Ovary (tissue), 9 donors: ENCODE measurements around the gene BDKRB1. TPM values are rescaled to one million over a fixed set of nuclear protein-coding genes. Genes with fewer than 3 reads are reported as not detected.

Experiments
- DNase-seq, 5 donors: peaks; one replicate each; pipeline ENCODE4 v3.0.0-alpha.2; 2019 to 2020
- H3K27ac ChIP-seq, 2 donors: fragments of 200-600 bp; one replicate each; pipeline versions ENCODE4 v1.5.1 to v1.8.0; 2019 to 2022
- H3K27me3 ChIP-seq: fragments of 200-600 bp; one replicate; pipeline ENCODE4 v1.8.0; 2022
- H3K36me3 ChIP-seq: fragments of 200-600 bp; sonication (generic); one replicate; pipeline ENCODE4 v1.5.1; 2019
- H3K4me1 ChIP-seq: one replicate; pipeline ENCODE4 v1.8.1; 2013; ENCODE audit warnings: mild to moderate bottlenecking, moderate library complexity; ENCODE audit not compliant: insufficient read depth
- H3K4me3 ChIP-seq: fragments of 200-600 bp; sonication (generic); one replicate; pipeline ENCODE4 v1.5.1; 2017
- H3K9me3 ChIP-seq, 2 donors: fragments of 200-600 bp in 1 of 2; sonication (generic) in 1 of 2; one replicate each; pipeline versions ENCODE4 v1.5.1 to v1.8.1; 2013 to 2019; ENCODE audit warnings: mild to moderate bottlenecking in 1 of 2, moderate library complexity in 1 of 2
- EP300 ChIP-seq: sonication (generic); formaldehyde crosslinking; IDR thresholded peaks from one replicate; pipeline ENCODE4 v1.6.1; 2017; ENCODE audit warnings: antibody characterized with exemption
- POLR2A ChIP-seq: fragments of 450-650 bp; IDR thresholded peaks from one replicate; pipeline ENCODE4 v1.6.1; 2017; ENCODE audit warnings: antibody characterized with exemption, mild to moderate bottlenecking, moderate library complexity
- WGBS, 3 donors: extraction: QIAGEN DNeasy Blood & Tissue Kit in 1 of 3; methylation state at CpG; one replicate each; pipeline versions ENCODE4 v1.1.5 to v1.1.7; 2013 to 2017; 5-methylcytosine and 5-hydroxymethylcytosine counted together
- intact Hi-C, 4 donors: fragments of 100-400 bp; cut with DNase I; formaldehyde crosslinking; loops; one replicate each; pipeline versions ENCODE4 v1.11.0 to v1.15.1; 2022 to 2023
- polyA plus RNA-seq, 2 donors: library from polyadenylated mRNA; stranded (reverse); fragments of 200-250 nt in 1 of 2; fragments of 350-450 nt in 1 of 2; fragmentation: Illumina TruSeq in 1 of 2; extraction: RNeasy Lipid Tissue Mini Kit (QIAGEN cat#74804) in 1 of 2; gene quantifications; one replicate each; pipeline ENCODE4 v1.2.3, GENCODE V29; 2013 to 2014
- total RNA-seq, 7 donors: library from RNA; depleted of rRNA in 2 of 7; stranded (reverse); fragments of >200 nt in 2 of 7; fragmentation: NEBNext Ultra II Directional in 3 of 7; extraction: Animal tissue kit (Norgen Biotek cat#: 25700) in 3 of 7; gene quantifications; one replicate each; pipeline versions ENCODE4 v1.1.0 to v1.2.4, GENCODE V29; 2016 to 2023
- TF ChIP-seq, protein P1 (sequence below), 3 donors: fragments of 450-650 bp in 2 of 3; fragments of 200-600 bp in 1 of 3; IDR thresholded peaks; one replicate each; pipeline versions ENCODE4 v1.5.1 to v1.8.0; 2016 to 2022; ENCODE audit warnings: antibody characterized with exemption in 3 of 3, mild to moderate bottlenecking in 1 of 3
- donor health status: DM: no; HTN: no; CAD: no; lungs with moderate emphysema.
- donor health status: DM: no; HTN: no; CAD: no.
- donor health status: Bipolar disorder and iron deficiency.
- donor health status: DM: yes; HTN: yes; CAD: no.
- donor health status: DM: no; HTN: no; CAD: no.
- donor health status: DM: yes; HTN: yes; CAD: no.

BDKRB1 gene
- total and polyA plus RNA-seq, 9 donors = 0.30 to 5.3 (median 0.75) TPM; not detected in 5

DNA sequence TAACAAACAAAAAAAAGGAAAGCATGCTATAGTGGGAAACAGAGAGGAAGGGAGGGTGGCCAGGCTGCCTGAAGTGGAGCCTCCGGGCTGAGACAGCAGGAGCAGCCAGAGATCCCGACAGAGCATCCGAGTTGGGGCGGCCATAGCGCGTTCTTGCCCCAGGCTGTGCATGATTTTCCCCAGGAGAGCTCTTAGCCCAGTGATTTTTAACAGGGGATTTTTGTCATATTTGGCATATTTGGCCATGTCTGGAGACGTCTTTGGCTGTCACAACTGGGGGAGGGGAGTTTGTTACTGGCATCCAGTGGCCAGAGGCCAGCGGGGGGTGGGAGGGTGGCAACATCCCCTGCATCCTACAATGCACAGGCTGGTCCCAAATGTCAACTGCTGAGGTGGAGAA lies 23.6 kb downstream of the BDKRB1 start:
- WGBS, 3 donors = 68 to 69% (median 69%) methylated on average over 8 of the region's 8 CpGs
- Histone ChIP-seq H3K9me3 (no peaks in the 10 kb centered on the region), H3K36me3 (no peaks in the 10 kb centered on the region), H3K4me1 (no peaks in the 10 kb centered on the region), H3K27ac (no peak overlapping the region), H3K4me3 (no peak overlapping the region), H3K27me3 (no peaks in the 10 kb centered on the region)
- DNase-seq = no peak
- intact Hi-C loops = loop anchor here (5.0 to 10.0 kb wide), 5 partner anchors 177 to 715 kb away; no protein-coding TSS in a partner anchor
- TF ChIP-seq POLR2A (no peak), EP300 (no peak)
- TF ChIP-seq, protein P1, sequence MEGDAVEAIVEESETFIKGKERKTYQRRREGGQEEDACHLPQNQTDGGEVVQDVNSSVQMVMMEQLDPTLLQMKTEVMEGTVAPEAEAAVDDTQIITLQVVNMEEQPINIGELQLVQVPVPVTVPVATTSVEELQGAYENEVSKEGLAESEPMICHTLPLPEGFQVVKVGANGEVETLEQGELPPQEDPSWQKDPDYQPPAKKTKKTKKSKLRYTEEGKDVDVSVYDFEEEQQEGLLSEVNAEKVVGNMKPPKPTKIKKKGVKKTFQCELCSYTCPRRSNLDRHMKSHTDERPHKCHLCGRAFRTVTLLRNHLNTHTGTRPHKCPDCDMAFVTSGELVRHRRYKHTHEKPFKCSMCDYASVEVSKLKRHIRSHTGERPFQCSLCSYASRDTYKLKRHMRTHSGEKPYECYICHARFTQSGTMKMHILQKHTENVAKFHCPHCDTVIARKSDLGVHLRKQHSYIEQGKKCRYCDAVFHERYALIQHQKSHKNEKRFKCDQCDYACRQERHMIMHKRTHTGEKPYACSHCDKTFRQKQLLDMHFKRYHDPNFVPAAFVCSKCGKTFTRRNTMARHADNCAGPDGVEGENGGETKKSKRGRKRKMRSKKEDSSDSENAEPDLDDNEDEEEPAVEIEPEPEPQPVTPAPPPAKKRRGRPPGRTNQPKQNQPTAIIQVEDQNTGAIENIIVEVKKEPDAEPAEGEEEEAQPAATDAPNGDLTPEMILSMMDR (IDR thresholded peaks at IDR 0.05) = no peak

DNA sequence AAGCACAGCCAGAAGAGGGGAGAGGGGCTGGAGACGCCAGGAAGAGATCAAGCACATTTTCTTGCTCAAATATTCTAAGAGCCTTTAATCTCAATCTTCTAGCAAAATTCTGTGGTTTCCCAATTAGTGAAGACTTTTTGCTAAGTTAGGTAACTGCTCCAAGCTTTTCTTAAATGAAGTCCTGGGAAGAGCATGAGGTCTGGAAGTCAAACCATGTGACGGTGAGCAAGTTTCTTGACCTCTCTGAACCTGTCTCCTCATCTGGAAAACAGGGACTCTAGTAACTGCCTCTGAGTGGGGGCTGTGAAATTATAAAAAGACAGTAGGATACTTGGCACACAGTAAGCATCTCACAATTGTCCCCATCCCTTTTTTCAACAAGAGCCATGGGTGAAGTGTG lies 24.1 kb downstream of the BDKRB1 start:
- H3K4me3 ChIP-seq = no peak overlapping the region
- H3K9me3 ChIP-seq = no peaks in the 10 kb centered on the region
- TF ChIP-seq EP300 (no peak), POLR2A (no peak)
- TF ChIP-seq, protein P1 (IDR thresholded peaks at IDR 0.05) = no peak
- no peaks in the 10 kb centered on the region for H3K4me1 ChIP-seq
- no peaks in the 10 kb centered on the region for H3K27me3 ChIP-seq
- no peak for DNase-seq
- H3K36me3 ChIP-seq = no peaks in the 10 kb centered on the region
- intact Hi-C loops = no loop called here
- WGBS, 3 donors = 87 to 97% (median 90%) methylated on average over 2 of the region's 2 CpGs
- H3K27ac ChIP-seq = no peak overlapping the region

DNA sequence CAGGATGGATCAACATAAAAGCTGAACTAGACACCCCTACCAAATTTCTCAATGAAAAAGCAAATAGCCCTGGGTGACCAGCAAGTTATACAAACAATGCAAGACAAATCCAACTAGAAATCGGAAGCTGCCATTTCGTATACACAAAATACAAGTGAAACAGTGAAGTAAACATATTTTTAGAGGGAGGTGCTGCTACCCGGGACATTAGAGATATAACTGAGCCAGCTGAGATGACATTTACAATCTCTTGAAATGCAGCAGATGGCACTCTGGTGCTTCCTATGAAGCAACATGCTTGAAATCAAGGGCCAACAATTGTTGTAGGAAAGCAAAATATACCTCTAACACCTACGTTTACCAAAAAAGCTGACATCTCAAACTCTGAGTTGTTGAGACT lies 25.5 kb downstream of the BDKRB1 start:
- TF ChIP-seq, protein P1 (IDR thresholded peaks at IDR 0.05) = no peak
- TF ChIP-seq EP300 (no peak), POLR2A (no peak)
- Histone ChIP-seq H3K36me3 (no peaks in the 10 kb centered on the region), H3K4me3 (no peak overlapping the region), H3K9me3 (no peaks in the 10 kb centered on the region), H3K27me3 (no peaks in the 10 kb centered on the region), H3K4me1 (no peaks in the 10 kb centered on the region), H3K27ac (no peak overlapping the region)
- 21 to 33% (median 21%) methylated on average over 4 of the region's 4 CpGs for WGBS, 3 donors
- DNase-seq = no peak
- intact Hi-C loops = no loop called here

DNA sequence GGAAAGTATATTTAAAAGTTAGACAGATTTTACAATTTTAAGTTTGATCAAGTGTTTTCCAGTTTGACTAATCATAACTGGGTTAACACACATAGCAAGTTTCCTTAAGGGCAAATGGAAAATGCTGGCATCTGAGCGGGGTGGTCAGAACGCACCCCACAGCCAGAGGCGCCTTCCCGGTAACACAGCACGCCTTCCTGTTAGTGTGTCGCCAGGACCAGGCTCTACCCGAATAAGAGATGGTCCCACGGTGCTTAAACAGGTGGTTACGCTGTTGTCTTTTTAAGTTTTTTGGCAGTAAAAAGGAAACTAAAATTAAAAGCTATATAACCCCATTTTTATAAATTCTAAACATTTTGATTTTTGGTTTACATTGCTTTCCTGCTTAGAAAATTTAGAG lies 28.0 kb downstream of the BDKRB1 start:
- DNase-seq = no peak
- Histone ChIP-seq H3K4me3 (no peak overlapping the region), H3K36me3 (no peaks in the 10 kb centered on the region), H3K9me3 (no peaks in the 10 kb centered on the region), H3K27ac (no peak overlapping the region), H3K27me3 (no peaks in the 10 kb centered on the region), H3K4me1 (no peaks in the 10 kb centered on the region)
- 88 to 93% (median 91%) methylated on average over 9 of the region's 9 CpGs for WGBS, 3 donors
- no peak for TF ChIP-seq EP300
- intact Hi-C loops = no loop called here

DNA sequence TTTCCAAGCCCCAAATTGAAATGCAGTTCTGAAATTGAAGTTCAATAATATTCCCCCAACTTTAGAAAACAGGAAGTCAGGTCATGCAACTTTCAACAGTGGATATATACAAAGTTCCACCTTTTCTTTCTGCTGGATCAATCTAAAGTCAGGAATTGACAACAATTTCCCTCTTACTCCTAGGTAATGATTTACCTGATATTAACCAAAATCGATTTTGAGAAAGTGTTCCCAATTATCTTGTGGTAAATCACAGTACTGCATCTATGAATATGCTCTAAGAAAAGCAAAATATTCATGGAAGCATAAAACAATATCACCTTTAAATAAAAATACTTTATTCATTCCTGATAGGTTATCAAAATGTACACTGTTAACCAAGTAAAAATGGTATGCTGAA lies 28.4 kb downstream of the BDKRB1 start:
- intact Hi-C loops = no loop called here
- H3K4me3 ChIP-seq = no peak overlapping the region
- DNase-seq = no peak
- TF ChIP-seq, protein P1 (IDR thresholded peaks at IDR 0.05) = no peak
- no peak for TF ChIP-seq EP300
- TF ChIP-seq POLR2A = no peak
- H3K9me3 ChIP-seq = no peaks in the 10 kb centered on the region
- no peaks in the 10 kb centered on the region for H3K36me3 ChIP-seq
- no peak overlapping the region for H3K27ac ChIP-seq
- no peaks in the 10 kb centered on the region for H3K4me1 ChIP-seq
- 71 to 81% (median 73%) methylated on average over 1 of the region's 1 CpG for WGBS, 3 donors
- no peaks in the 10 kb centered on the region for H3K27me3 ChIP-seq
